Islet of Langerhans (tissue), 1 donor: ENCODE data around the gene SNTB2.

Experiments
- FAIRE-seq: peaks from one replicate; lab custom pipeline; 2011; peaks lifted over from hg19 to GRCh38; lab: Jason Lieb, UNC

SNTB2 gene

GRCh38 chr16:69180011-69180338 is 7.0 kb upstream of the SNTB2 start:
- FAIRE-seq = no peak

- FAIRE-seq = no peak
Measured at GRCh38 chr16:69182730-69183416, 4.1 kb upstream of the SNTB2 start.

DNA sequence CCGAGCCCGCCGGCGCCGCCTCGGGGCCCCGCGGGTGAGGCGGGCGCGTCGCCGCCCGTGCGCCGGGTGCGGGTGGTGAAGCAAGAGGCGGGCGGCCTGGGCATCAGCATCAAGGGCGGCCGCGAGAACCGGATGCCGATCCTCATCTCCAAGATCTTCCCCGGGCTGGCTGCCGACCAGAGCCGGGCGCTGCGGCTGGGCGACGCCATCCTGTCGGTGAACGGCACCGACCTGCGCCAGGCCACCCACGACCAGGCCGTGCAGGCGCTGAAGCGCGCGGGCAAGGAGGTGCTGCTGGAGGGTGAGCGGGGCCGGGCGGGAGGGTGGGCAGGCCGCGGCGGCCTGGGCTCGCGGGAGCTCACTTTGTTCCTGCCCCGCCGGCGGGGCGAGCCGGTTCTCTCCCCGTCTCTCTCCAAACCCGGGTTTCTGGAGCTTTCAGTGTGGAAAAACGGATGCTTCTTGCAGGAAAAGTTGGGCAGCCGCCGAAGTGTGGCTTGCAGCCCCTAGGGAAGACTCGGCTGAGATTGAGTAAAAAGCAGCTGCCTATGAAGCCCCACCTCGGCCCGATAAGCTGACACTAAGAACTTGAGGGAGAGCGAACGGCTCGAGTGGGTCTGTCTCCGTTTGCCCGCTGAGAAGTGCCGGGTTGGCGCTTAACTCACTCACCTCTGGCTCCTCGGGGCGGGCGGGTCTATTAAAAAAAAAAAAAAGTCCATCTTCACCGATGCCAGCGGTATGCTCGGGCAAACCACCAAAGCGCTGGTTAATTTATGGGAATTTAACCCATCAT is 677 bp downstream of the SNTB2 start:
- FAIRE-seq = no peak

GRCh38 chr16:69188236-69188549 is 1.2 kb downstream of the SNTB2 start:
- FAIRE-seq = no peak

- no peak for FAIRE-seq
Measured at GRCh38 chr16:69188716-69189115, 1.8 kb downstream of the SNTB2 start.

DNA sequence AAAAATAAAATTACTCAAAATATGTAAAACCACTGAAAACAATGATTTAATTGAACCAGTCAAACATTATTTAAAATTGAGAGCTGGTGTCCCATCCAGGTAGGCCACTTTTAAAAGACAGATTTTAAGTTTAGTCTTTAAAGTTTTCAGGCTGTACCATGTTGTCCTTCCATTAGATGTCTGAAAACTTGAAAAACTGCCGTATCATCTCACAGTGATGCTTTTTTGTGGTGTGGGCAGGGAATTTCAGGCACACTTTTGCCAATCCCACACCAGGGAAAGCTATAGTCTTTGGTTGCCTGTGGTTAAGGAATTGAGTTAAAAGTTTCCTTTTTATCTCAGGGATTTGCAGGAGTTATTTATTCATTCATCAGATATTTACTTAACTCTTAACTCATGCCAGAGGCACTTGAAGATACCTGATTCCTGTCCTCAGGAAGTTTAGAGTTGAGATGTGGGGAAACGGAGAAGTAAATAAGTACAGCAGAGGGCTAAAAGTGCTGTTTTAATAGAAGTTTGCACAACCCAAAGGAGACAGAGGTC is 3.2 kb downstream of the SNTB2 start:
- no peak for FAIRE-seq

DNA sequence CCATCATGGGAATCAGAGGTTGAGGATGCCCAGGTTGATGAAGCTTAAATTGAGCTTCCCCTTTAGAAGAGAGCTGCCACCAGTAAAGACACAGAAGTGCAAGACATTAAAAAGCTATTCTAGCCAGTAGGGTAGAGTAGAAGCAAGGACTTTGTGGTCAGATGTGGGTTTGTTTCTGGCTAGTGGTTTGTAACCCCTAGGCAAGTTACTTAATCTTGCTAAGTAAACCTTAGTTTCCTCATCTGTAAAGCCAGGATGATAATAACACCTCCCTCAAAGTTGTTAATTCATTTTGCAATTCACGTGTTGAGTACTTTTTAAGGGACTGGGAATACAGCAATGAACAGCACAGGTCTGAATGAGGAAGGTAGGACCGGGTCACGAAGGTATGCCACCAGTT is 3.6 kb downstream of the SNTB2 start:
- no peak for FAIRE-seq

GRCh38 chr16:69191136-69191535 is 4.2 kb downstream of the SNTB2 start:
- FAIRE-seq = no peak

- no peak for FAIRE-seq
Measured at GRCh38 chr16:69193855-69194254, 6.9 kb downstream of the SNTB2 start.

- FAIRE-seq = no peak
Measured at GRCh38 chr16:69194488-69194887, 7.5 kb downstream of the SNTB2 start.

- FAIRE-seq = no peak
Measured at GRCh38 chr16:69195369-69196029, 8.5 kb downstream of the SNTB2 start.

GRCh38 chr16:69197573-69197972 is 10.6 kb downstream of the SNTB2 start:
- no peak for FAIRE-seq

GRCh38 chr16:69199382-69199781 is 12.4 kb downstream of the SNTB2 start:
- FAIRE-seq = no peak

- no peak for FAIRE-seq
Measured at GRCh38 chr16:69201291-69201690, 14.3 kb downstream of the SNTB2 start.

- no peak for FAIRE-seq
Measured at GRCh38 chr16:69201787-69202186, 14.8 kb downstream of the SNTB2 start.

GRCh38 chr16:69204172-69204571 is 17.2 kb downstream of the SNTB2 start:
- FAIRE-seq = no peak

DNA sequence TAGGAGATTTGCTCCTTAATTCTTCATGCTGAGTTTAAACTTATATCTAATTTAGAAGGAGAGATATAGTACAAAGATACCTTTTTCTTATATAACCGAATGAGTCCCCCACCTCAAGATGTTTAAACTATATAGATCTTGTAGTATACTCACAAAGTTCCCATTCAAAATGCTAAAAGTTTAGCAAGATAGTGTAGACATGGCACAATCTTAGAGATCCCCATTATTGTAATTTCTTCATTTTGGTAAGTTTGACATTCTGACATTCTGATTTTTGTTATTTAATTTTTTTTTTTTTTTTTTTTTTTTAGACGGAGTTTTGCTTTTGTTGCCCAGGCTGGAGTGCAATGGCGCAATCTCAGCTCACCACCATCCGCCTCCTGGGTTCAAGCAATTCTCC is 22.8 kb downstream of the SNTB2 start:
- no peak for FAIRE-seq

GRCh38 chr16:69217433-69217832 is 30.5 kb downstream of the SNTB2 start:
- FAIRE-seq = no peak

DNA sequence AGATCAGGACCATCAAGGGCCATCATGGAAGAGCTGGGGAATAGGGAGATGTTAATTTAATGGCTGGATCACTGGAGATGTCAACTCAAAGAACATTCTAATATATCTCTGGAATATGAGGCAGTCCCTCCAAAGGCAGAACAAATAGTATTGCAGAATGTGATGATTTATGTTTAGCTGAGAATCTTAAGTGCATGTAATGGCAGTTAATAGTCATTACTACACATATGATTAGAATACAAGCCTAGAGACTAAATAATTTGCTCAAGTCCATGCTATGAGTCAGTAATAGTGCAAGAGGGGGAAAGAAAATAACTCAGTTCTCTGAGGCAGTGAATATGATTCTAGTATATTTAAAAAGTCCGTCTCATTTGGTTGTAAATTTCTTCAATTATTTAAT is 32.3 kb downstream of the SNTB2 start:
- no peak for FAIRE-seq

GRCh38 chr16:69223882-69224281 is 36.9 kb downstream of the SNTB2 start:
- no peak for FAIRE-seq

DNA sequence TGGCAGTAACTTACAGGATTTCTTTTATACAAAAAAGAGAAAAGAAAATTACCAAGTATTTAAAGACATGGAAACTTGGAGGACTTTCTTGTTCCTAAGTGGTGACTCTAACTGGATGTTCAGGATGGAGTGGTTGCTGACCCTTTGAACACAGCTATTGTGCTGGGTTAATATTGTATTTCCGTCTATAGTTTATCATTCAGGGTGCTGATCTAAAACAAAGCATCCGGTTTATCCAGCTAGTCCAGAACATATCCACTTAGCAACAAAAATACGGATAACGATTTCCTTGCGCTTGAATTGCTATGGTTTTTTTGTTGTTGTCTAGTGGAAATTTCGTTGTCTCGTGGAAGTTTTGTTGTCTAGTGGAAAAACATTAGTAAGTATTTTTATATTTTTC is 38.2 kb downstream of the SNTB2 start:
- FAIRE-seq = no peak

GRCh38 chr16:69233124-69233523 is 46.2 kb downstream of the SNTB2 start:
- no peak for FAIRE-seq

DNA sequence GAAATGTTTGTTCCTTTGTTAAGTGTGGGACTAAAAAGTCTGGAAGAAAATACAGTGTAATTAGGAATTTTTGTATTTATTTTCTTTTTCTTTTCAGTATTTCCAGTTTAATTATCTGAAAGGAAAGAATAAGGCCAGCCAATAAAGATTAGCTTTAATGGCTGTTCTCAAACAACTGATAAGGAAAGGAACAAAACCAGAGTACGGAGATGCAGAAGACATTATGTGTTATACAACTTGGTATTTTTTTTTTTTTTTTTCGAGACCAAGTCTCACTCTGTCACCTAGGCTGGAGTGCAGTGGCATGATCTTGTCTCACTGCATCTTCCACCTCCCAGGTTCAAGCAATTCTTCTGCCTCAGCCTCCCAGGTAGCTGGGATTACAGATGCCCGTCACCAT is 47.5 kb downstream of the SNTB2 start:
- no peak for FAIRE-seq

GRCh38 chr16:69236319-69236718 is 49.4 kb downstream of the SNTB2 start:
- no peak for FAIRE-seq
